Keratinocyte (primary cell): ENCODE measurements around the gene BHLHE23.

Experiments used
- EZH2 ChIP-seq: IDR thresholded peaks from one replicate; pipeline ENCODE4 v1.6.1; 2012; ENCODE audit warnings: inconsistent platforms, mild to moderate bottlenecking, low read length, moderate library complexity
- TF ChIP-seq, protein P1 (sequence below), 3 experiments: IDR thresholded peaks in 1 of 3; conservative IDR thresholded peaks in 1 of 3; optimal IDR thresholded peaks in 1 of 3; 2 replicates in 2 of 3; 3 replicates in 1 of 3; pipeline versions ENCODE3 to v1.5.1; 2011; ENCODE audit warnings: low read length in 3 of 3, mild to moderate bottlenecking in 3 of 3, moderate library complexity in 2 of 3, control low read depth in 1 of 3, inconsistent platforms in 1 of 3; ENCODE audit not compliant: insufficient read depth in 2 of 3; ENCODE audit errors: extremely low read depth in 1 of 3

DNA sequence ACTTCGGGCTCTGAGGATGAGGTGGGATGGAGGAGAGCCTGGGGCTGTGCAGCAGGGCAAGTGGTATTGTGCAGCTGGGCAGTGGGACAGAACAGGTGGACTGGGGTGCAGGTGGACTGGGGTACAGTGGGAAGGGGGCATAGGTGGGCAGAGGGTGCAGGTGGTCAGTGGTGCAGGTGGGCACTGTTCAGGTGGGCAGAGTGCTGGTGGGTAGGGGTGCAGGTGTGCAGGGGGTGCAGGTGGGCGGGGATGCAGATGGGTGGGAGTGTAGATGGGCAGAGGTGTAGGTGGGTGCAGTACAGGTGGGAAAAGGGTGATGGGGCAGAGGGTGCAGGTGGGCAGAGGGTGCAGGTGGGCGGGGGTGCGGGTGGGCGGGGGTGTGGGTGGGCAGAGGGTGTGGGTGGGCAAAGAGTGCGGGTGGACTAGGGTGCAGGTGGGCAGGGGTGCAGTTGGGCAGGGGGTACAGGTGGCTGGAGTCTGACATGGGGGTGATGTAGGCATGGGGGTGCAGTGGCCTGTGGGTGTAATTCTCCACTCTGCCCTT, 20.4 kb downstream of the BHLHE23 start:
- TF ChIP-seq, protein P1, sequence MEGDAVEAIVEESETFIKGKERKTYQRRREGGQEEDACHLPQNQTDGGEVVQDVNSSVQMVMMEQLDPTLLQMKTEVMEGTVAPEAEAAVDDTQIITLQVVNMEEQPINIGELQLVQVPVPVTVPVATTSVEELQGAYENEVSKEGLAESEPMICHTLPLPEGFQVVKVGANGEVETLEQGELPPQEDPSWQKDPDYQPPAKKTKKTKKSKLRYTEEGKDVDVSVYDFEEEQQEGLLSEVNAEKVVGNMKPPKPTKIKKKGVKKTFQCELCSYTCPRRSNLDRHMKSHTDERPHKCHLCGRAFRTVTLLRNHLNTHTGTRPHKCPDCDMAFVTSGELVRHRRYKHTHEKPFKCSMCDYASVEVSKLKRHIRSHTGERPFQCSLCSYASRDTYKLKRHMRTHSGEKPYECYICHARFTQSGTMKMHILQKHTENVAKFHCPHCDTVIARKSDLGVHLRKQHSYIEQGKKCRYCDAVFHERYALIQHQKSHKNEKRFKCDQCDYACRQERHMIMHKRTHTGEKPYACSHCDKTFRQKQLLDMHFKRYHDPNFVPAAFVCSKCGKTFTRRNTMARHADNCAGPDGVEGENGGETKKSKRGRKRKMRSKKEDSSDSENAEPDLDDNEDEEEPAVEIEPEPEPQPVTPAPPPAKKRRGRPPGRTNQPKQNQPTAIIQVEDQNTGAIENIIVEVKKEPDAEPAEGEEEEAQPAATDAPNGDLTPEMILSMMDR (optimal IDR thresholded peaks at IDR 0.05 in 1 of 3, IDR thresholded peaks at IDR 0.05 in 1 of 3, conservative IDR thresholded peaks at IDR 0.05 in 1 of 3; ENCODE audit: extremely low read depth in 1 of 3, insufficient read depth in 2 of 3, low read length in 3 of 3): no peak
- TF ChIP-seq EZH2: no peak
